WERI-Rb-1 (cell line): ENCODE measurements around the gene EPB41.
A peak's percentile ranks its signal among the peaks of the same experiment; 100 is the strongest.

Experiments
- DNase-seq: peaks from one replicate; pipeline ENCODE4 v3.0.0-alpha.2; 2020
- H3K27ac ChIP-seq: fragments of 250-450 bp; sonication (Bioruptor Pico); 2 replicates; pipeline ENCODE4 v1.5.1; 2020; ENCODE audit warnings: mild to moderate bottlenecking, moderate library complexity
- H3K27me3 ChIP-seq: fragments of 250-450 bp; sonication (Bioruptor Pico); 2 replicates; pipeline ENCODE4 v1.5.1; 2021; ENCODE audit warnings: mild to moderate bottlenecking, low read depth, moderate library complexity; ENCODE audit not compliant: insufficient read depth, severe bottlenecking
- H3K36me3 ChIP-seq: fragments of 250-450 bp; sonication (Bioruptor Pico); 2 replicates; pipeline ENCODE4 v1.5.1; 2020; ENCODE audit warnings: mild to moderate bottlenecking, moderate library complexity
- H3K4me3 ChIP-seq: 2 replicates; pipeline ENCODE4 v1.5.1; 2011; ENCODE audit warnings: low read depth, mild to moderate bottlenecking, control low read depth, low read length
- H3K9me3 ChIP-seq: fragments of 250-450 bp; sonication (Bioruptor Pico); 2 replicates; pipeline ENCODE4 v1.5.1; 2021; ENCODE audit warnings: mild to moderate bottlenecking, moderate library complexity; ENCODE audit not compliant: severe bottlenecking
- TF ChIP-seq, protein P1 (sequence below): IDR thresholded peaks from 2 replicates; pipeline ENCODE4 v1.5.1; 2011; ENCODE audit warnings: low read depth, mild to moderate bottlenecking, control low read depth, inconsistent platforms, low read length

Gene EPB41

DNA sequence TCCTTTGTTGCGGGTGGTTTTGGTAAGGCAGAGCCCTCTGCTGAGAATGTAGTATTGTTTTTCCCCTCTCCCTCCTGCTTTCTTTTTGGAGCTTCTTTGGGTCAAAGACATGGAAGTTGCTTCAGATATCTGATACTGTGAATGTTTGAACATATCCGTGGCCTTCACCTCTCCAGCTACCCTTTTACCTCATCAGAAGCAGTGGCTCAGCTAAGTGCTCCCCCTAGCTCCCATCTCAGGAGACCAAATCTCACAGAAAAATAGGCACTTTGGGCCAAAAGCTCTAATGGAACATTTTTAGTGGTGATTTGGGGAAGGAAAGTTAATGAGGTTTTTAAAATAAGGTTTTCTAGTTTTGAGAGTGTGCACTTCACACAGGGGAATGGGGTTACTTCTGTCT lies 203.0 kb downstream of the EPB41 start:
- DNase-seq, result no peak
- Histone ChIP-seq H3K27ac (no peak overlapping the region), H3K27me3 (peaks cover 10% of the 10 kb centered on the region), H3K36me3 (peaks cover 58% of the 10 kb centered on the region), H3K9me3 (no peaks in the 10 kb centered on the region), H3K4me3 (no peak overlapping the region)
- TF ChIP-seq, protein P1, sequence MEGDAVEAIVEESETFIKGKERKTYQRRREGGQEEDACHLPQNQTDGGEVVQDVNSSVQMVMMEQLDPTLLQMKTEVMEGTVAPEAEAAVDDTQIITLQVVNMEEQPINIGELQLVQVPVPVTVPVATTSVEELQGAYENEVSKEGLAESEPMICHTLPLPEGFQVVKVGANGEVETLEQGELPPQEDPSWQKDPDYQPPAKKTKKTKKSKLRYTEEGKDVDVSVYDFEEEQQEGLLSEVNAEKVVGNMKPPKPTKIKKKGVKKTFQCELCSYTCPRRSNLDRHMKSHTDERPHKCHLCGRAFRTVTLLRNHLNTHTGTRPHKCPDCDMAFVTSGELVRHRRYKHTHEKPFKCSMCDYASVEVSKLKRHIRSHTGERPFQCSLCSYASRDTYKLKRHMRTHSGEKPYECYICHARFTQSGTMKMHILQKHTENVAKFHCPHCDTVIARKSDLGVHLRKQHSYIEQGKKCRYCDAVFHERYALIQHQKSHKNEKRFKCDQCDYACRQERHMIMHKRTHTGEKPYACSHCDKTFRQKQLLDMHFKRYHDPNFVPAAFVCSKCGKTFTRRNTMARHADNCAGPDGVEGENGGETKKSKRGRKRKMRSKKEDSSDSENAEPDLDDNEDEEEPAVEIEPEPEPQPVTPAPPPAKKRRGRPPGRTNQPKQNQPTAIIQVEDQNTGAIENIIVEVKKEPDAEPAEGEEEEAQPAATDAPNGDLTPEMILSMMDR, result no peak

DNA sequence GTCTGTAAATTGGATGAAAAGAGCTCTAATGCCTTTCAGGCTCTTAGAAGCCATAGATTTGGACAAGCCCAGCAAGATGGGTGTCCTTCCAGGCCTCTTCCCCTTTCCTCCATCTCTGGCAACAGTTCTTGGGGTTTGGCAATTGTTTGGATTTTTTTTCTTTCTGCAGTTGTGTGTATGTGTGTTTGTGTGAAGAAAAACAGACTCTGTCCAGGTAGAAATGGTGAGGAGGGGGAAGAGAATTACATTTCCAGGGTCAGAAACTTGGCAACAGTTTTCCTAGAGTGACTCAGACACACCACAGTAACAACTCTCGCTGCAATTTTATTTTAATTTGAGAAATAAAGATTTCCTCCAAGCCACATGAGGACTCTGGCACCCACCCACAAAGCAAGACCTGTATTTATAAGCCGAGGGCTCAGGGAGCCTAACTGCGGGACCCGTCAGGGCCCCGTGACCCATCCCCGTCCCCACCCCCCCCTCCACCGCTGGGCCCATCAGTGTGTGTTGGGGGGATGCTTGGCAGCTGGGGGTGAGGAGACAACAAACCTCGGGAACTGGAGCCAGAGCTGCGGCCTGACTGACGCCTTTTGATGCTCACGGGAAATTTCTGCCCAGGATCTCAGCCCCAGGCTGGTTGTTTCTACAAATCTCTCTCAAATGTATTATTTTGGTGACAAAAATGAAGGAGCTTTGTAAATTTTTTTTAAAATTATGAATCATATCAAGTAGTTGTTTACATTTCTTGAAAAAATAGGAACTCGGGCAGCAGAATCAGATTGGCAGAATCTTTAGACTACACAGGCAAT lies 205.0 kb downstream of the EPB41 start:
- no peak for DNase-seq
- TF ChIP-seq, protein P1, result no peak
- H3K4me3 ChIP-seq, result no peak overlapping the region
- H3K27ac ChIP-seq, result no peak overlapping the region
- peaks cover 24% of the 10 kb centered on the region for H3K27me3 ChIP-seq
- peaks cover 40% of the 10 kb centered on the region for H3K36me3 ChIP-seq
- H3K9me3 ChIP-seq, result no peaks in the 10 kb centered on the region

DNA sequence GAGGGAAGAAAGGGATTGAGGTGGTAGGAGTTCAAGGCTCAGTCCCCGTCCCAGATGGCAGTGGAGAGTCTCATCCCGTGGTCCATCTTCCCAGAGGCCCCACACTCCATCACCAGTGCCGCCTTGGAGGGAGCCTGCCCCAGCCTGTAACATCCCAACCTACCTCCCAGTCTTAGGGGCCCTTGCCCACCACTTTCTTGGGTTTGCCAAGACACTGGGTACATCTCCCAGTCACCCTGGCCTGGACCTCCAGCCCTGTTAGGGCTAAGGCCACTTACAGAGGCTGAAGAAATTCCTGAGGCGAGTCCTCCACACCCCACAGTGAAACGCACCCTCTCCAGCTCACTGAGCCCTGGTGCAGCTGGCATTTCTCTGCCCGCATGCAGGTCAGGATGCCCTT lies 206.0 kb downstream of the EPB41 start:
- TF ChIP-seq, protein P1, result no peak
- DNase-seq, result no peak
- H3K9me3 ChIP-seq, result no peaks in the 10 kb centered on the region
- no peak overlapping the region for H3K4me3 ChIP-seq
- peaks cover 25% of the 10 kb centered on the region for H3K27me3 ChIP-seq
- H3K27ac ChIP-seq, result no peak overlapping the region
- H3K36me3 ChIP-seq, result peaks cover 33% of the 10 kb centered on the region

DNA sequence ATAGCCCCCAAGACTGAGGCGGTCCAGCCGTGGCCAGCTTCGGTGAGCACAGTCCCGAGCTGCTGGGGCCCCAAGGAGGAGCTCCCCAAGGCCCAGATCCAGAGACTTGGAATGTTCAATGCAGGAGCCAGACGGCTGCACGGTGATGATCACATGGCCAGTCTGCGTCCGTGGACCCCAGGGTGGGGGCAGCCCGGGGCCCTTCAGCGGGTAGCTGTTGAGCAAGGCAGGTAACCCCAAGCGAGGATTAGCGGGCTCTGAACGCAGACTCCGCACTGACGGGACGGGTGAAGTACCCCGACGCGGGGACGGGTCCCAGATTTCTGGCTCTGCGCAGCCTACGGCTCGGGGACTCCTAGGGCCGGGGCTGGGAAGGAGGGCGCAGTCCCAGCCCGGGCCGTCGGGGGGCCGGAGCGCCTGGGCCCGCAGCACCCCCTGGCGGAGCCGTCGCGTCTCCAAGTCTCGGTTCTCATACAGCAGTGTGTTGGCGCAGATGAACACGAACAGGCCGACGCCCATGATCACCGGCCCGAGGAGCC lies 206.6 kb downstream of the EPB41 start:
- H3K27ac ChIP-seq, result no peak overlapping the region
- H3K4me3 ChIP-seq, result no peak overlapping the region
- H3K9me3 ChIP-seq, result no peaks in the 10 kb centered on the region
- H3K27me3 ChIP-seq, result peaks cover 25% of the 10 kb centered on the region
- TF ChIP-seq, protein P1, result peak; percentile 90
- peak; percentile 78 for DNase-seq
- peaks cover 27% of the 10 kb centered on the region for H3K36me3 ChIP-seq

DNA sequence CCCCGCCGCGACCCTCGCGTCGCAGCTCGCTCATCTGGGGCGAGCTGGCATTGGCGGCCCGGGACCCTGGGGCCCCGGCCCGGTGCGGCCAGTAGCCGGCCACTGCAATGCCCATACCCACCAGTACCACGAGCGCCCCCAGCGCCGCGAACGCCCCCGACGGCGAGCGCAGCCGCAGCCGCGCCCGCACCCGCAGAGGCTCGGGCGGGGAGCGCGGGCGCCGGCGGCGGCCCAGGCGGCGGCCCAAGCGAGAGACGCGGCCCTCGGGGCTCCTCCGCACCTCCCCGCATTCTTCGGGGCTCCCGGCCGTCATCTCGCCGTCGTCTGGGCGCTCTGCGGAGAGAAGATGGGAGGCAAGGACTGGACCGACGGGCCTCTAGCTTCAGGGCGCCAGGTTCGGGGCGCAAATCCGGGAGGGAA lies 207.2 kb downstream of the EPB41 start:
- Histone ChIP-seq H3K27ac (no peak overlapping the region), H3K27me3 (peaks cover 25% of the 10 kb centered on the region), H3K36me3 (peaks cover 23% of the 10 kb centered on the region), H3K9me3 (no peaks in the 10 kb centered on the region), H3K4me3 (peak overlapping the region; percentile 43)
- peak; percentile 56 for DNase-seq
- TF ChIP-seq, protein P1, result no peak
